B cell (primary cell): ENCODE measurements around the gene ACY1. TPM values are rescaled to one million over a fixed set of nuclear protein-coding genes. Genes with fewer than 3 reads are reported as not detected.

Experiments used
- ATAC-seq: fragments of 200-7000 bp; cut with Tn5 transposase; one replicate; pipeline ENCODE4 v1.10.0; 2021; ENCODE audit warnings: low read depth, mild to moderate bottlenecking, moderate number of reproducible peaks, moderate library complexity
- CTCF ChIA-PET: fragments of 350-600 bp; sonication (Branson Sonifier 250); formaldehyde crosslinking; loops from one replicate; lab custom pipeline; 2021; ENCODE audit warnings: antibody characterized with exemption, inconsistent platforms; lab: Charles Lee
- POLR2A ChIA-PET: fragments of 350-600 bp; sonication (Branson Sonifier 250); formaldehyde crosslinking; loops from one replicate; lab custom pipeline; 2021; ENCODE audit warnings: antibody characterized with exemption; lab: Charles Lee
- DNase-seq: peaks from one replicate; pipeline ENCODE4 v3.0.0; 2013
- H2AFZ ChIP-seq: 2 replicates; pipeline ENCODE4 v1.6.1; 2012; ENCODE audit warnings: mild to moderate bottlenecking, low read depth, low read length; ENCODE audit not compliant: insufficient read depth, poor library complexity, severe bottlenecking
- H3K27ac ChIP-seq, 2 donors: 1 replicate in 1 of 2; 2 replicates in 1 of 2; pipeline ENCODE4 v1.5.1; 2012 to 2013; ENCODE audit warnings: low read length in 2 of 2, mild to moderate bottlenecking in 2 of 2, moderate library complexity in 1 of 2
- H3K27me3 ChIP-seq, 4 experiments: fragments of 200-600 bp in 1 of 4; sonication (generic) in 1 of 4; replicated peaks in 1 of 4; 1 replicate in 2 of 4; 2 replicates in 2 of 4; pipeline versions ENCODE4 v1.6.1 to v1.7.0; 2013 to 2016; ENCODE audit warnings: low read length in 3 of 4, mild to moderate bottlenecking in 2 of 4, mixed read lengths in 1 of 4, moderate library complexity in 1 of 4; ENCODE audit not compliant: insufficient read depth in 4 of 4, control insufficient read depth in 3 of 4; ENCODE audit errors: control extremely low read depth in 1 of 4
- H3K36me3 ChIP-seq, 2 experiments: replicated peaks in 1 of 2; 1 replicate in 1 of 2; 2 replicates in 1 of 2; pipeline versions ENCODE4 v1.6.1 to v1.7.1; 2013; ENCODE audit warnings: low read length in 1 of 2; ENCODE audit not compliant: insufficient read depth in 2 of 2, control insufficient read depth in 1 of 2; ENCODE audit errors: control extremely low read depth in 1 of 2, extremely low read depth in 1 of 2
- H3K4me1 ChIP-seq, 2 donors: fragments of 200-600 bp in 1 of 2; sonication (generic) in 1 of 2; 1 replicate in 1 of 2; 2 replicates in 1 of 2; pipeline versions ENCODE4 v1.5.1 to v1.6.1; 2013 to 2017; ENCODE audit warnings: low read length in 2 of 2; ENCODE audit not compliant: control insufficient read depth in 2 of 2, insufficient read depth in 2 of 2
- H3K4me2 ChIP-seq: replicated peaks from 2 replicates; pipeline ENCODE3; 2012; ENCODE audit warnings: mild to moderate bottlenecking, low read depth, low read length; ENCODE audit not compliant: poor library complexity, severe bottlenecking
- H3K4me3 ChIP-seq, 5 experiments: fragments of 200-600 bp in 1 of 5; sonication (generic) in 1 of 5; 1 replicate in 3 of 5; 2 replicates in 2 of 5; pipeline versions ENCODE4 v1.5.1 to v1.7.0; 2011 to 2016; ENCODE audit warnings: low read length in 4 of 5, mild to moderate bottlenecking in 4 of 5, low read depth in 2 of 5, control low read depth in 1 of 5, moderate library complexity in 1 of 5; ENCODE audit not compliant: insufficient read depth in 1 of 5; ENCODE audit errors: control extremely low read depth in 1 of 5, extremely low read depth in 1 of 5
- H3K79me2 ChIP-seq: fragments of 200-600 bp; sonication (generic); one replicate; pipeline ENCODE4 v1.6.0; 2016; ENCODE audit warnings: low read length; ENCODE audit not compliant: control insufficient read depth, insufficient read depth
- H3K9ac ChIP-seq: fragments of 200-600 bp; sonication (generic); 2 replicates; pipeline ENCODE4 v1.6.1; 2017; ENCODE audit warnings: mild to moderate bottlenecking, low read length, moderate library complexity
- H3K9me3 ChIP-seq, 3 donors: one replicate each; pipeline versions ENCODE4 v1.6.1 to v1.7.1; 2013; ENCODE audit warnings: low read length in 2 of 3; ENCODE audit not compliant: control insufficient read depth in 2 of 3, insufficient read depth in 1 of 3; ENCODE audit errors: control extremely low read depth in 1 of 3
- H4K20me1 ChIP-seq: 2 replicates; pipeline ENCODE4 v1.6.0; 2012; ENCODE audit warnings: mild to moderate bottlenecking, low read length; ENCODE audit not compliant: insufficient read depth, control insufficient read depth, poor library complexity, severe bottlenecking
- H3K27ac Mint-ChIP-seq: one replicate; pipeline ENCODE4 v1.8.0; 2021; ENCODE audit warnings: mixed read lengths
- H3K27me3 Mint-ChIP-seq: one replicate; pipeline ENCODE4 v1.8.0; 2021; ENCODE audit warnings: mixed read lengths
- H3K4me1 Mint-ChIP-seq: one replicate; pipeline ENCODE4 v1.8.0; 2021; ENCODE audit warnings: mixed read lengths
- H3K4me3 Mint-ChIP-seq: one replicate; pipeline ENCODE4 v1.8.0; 2021; ENCODE audit warnings: mixed read lengths
- H3K9me3 Mint-ChIP-seq: one replicate; pipeline ENCODE4 v1.8.0; 2022; ENCODE audit warnings: mixed read lengths; ENCODE audit not compliant: insufficient read depth
- CTCF ChIP-seq: fragments of 200-600 bp; IDR thresholded peaks from one replicate; pipeline ENCODE4 v1.8.0; 2022; ENCODE audit warnings: antibody characterized with exemption, mild to moderate bottlenecking
- EZH2 ChIP-seq: IDR thresholded peaks from 2 replicates; pipeline ENCODE4 v1.6.1; 2012; ENCODE audit warnings: borderline replicate concordance, low read depth, mild to moderate bottlenecking, moderate library complexity, low read length; ENCODE audit not compliant: insufficient read depth, poor library complexity, severe bottlenecking
- WGBS: methylation state at CpG from one replicate; pipeline ENCODE4 v1.1.5; 2013; ENCODE audit warnings: missing lambda C conversion rate; ENCODE audit not compliant: insufficient coverage; 5-methylcytosine and 5-hydroxymethylcytosine counted together
- intact Hi-C: fragments of 100-400 bp; cut with micrococcal nuclease; formaldehyde crosslinking; loops from one replicate; pipeline ENCODE4 v1.10.0; 2022
- polyA plus RNA-seq: library from polyadenylated mRNA; depleted of rRNA; stranded (reverse); fragments of >200 nt; gene quantifications from 2 replicates; pipeline ENCODE4 v1.2.3, GENCODE V29; 2012
- total RNA-seq, 2 donors: library from RNA; stranded (reverse); fragments of 120-200 nt in 1 of 2; gene quantifications; 1 replicate in 1 of 2; 2 replicates in 1 of 2; pipeline versions ENCODE4 v1.2.3 to v1.2.4, GENCODE V29; 2013 to 2022

Gene ACY1
- total and polyA plus RNA-seq, 2 donors (not counting 1 experiment from before 2014, with no cell fraction given): 14.6 to 26.2 TPM

- no peak for TF ChIP-seq EZH2
- Mint-ChIP-seq H3K27me3 (no peaks in the 10 kb centered on the region), H3K27ac (no peak overlapping the region), H3K4me1 (peaks cover 10% of the 10 kb centered on the region), H3K9me3 (no peaks in the 10 kb centered on the region), H3K4me3 (no peak overlapping the region)
- Histone ChIP-seq H3K4me2 (no peak overlapping the region), H3K27ac (no peak overlapping the region), H4K20me1 (no peaks in the 10 kb centered on the region), H3K9ac (no peak overlapping the region), H3K27me3 (no peaks in the 10 kb centered on the region), H3K4me3 (no peak overlapping the region), H3K36me3 (peaks cover 4 to 70% of the 10 kb centered on the region in 2 experiments), H3K79me2 (peaks cover 7% of the 10 kb centered on the region), H3K9me3 (no peaks in the 10 kb centered on the region), H2AFZ (no peak overlapping the region), H3K4me1 (no peaks in the 10 kb centered on the region)
- intact Hi-C loops: no loop called here
- ATAC-seq (no peak), DNase-seq (no peak)
- ChIA-PET POLR2A (interaction anchor here (0.6 kb wide), 1 partner anchor 48 kb away, joined by 3 read pairs; no protein-coding TSS in a partner anchor), CTCF (no interaction called here)
- WGBS: 94% methylated on average over 17 of the region's 28 CpGs
Measured at GRCh38 chr3:51934991-51935885, 48.1 kb upstream of the ACY1 start.

- no peak for ATAC-seq
- intact Hi-C loops: no loop called here
- no peak for DNase-seq
- Mint-ChIP-seq H3K9me3 (no peaks in the 10 kb centered on the region), H3K27me3 (no peaks in the 10 kb centered on the region), H3K27ac (no peak overlapping the region), H3K4me3 (no peak overlapping the region), H3K4me1 (peaks cover 19% of the 10 kb centered on the region)
- Histone ChIP-seq H4K20me1 (no peaks in the 10 kb centered on the region), H3K4me1 (peaks cover 7 to 8% of the 10 kb centered on the region in 2 donors), H3K27ac (no peak overlapping the region), H3K9me3 (no peaks in the 10 kb centered on the region), H3K4me2 (no peak overlapping the region), H3K4me3 (no peak overlapping the region), H2AFZ (no peak overlapping the region), H3K79me2 (peaks cover 15% of the 10 kb centered on the region), H3K27me3 (no peaks in the 10 kb centered on the region), H3K36me3 (peaks cover 4 to 70% of the 10 kb centered on the region in 2 experiments), H3K9ac (no peak overlapping the region)
- no peak for TF ChIP-seq CTCF
- no peak for TF ChIP-seq EZH2
- WGBS: 97% methylated on average over 23 of the region's 25 CpGs
- ChIA-PET POLR2A (interaction anchor here (0.6 kb wide), 1 partner anchor 49 kb away, joined by 3 read pairs; no protein-coding TSS in a partner anchor), CTCF (no interaction called here)
Measured at GRCh38 chr3:51935886-51936755, 47.2 kb upstream of the ACY1 start.
